A549 (cell line): ENCODE results near the gene TBC1D24. TPM values are rescaled to one million over a fixed set of nuclear protein-coding genes. Genes with fewer than 3 reads are reported as not detected.

Experiments used
- ATAC-seq, 2 experiments: fragments of 200-7000 bp in 1 of 2; fragments of >200 bp in 1 of 2; cut with Nextera tagmentation in 1 of 2; cut with Tn5 transposase in 1 of 2; 3 replicates each; pipeline versions ENCODE4 v1.8.0 to v1.9.1; 2018 to 2020; ENCODE audit warnings: mild to moderate bottlenecking in 1 of 2, moderate library complexity in 1 of 2
- CTCF ChIA-PET: fragments of 300-600 bp; sonication (Branson Sonifier 250); formaldehyde crosslinking; extraction: SDS; loops from one replicate; lab custom pipeline; 2021; ENCODE audit warnings: antibody characterized with exemption, inconsistent platforms; lab: Yijun Ruan, JAX
- POLR2A ChIA-PET: fragments of 350-600 bp; formaldehyde crosslinking; extraction: SDS; loops from one replicate; lab custom pipeline; 2021; ENCODE audit warnings: antibody characterized with exemption, inconsistent platforms; lab: Yijun Ruan, JAX
- DNase-seq, 2 experiments: peaks; one replicate each; pipeline versions ENCODE4 v3.0.0 to v3.0.0-alpha.2; 2011 to 2016; ENCODE audit warnings: low read depth in 1 of 2, low spot score in 1 of 2
- FAIRE-seq: peaks from 2 replicates; lab custom pipeline; 2011; peaks lifted over from hg19 to GRCh38; lab: Jason Lieb, UNC
- H3K27ac ChIP-seq, 2 experiments: fragments of >200 bp; sonication (Bioruptor Twin); formaldehyde crosslinking; 3 replicates each; pipeline ENCODE4 v1.5.1; 2016 to 2017
- H3K4me1 ChIP-seq: fragments of >200 bp; sonication (Bioruptor Twin); formaldehyde crosslinking; 3 replicates; pipeline ENCODE4 v1.6.1; 2016
- H3K4me2 ChIP-seq: fragments of >200 bp; sonication (Bioruptor Twin); formaldehyde crosslinking; 3 replicates; pipeline ENCODE4 v1.6.1; 2016
- H3K4me3 ChIP-seq: fragments of >200 bp; sonication (Bioruptor Twin); formaldehyde crosslinking; 3 replicates; pipeline ENCODE4 v1.5.1; 2016
- H3K9me3 ChIP-seq: fragments of >200 bp; sonication (Bioruptor Twin); formaldehyde crosslinking; 3 replicates; pipeline ENCODE4 v1.6.1; 2016
- ATOH8 ChIP-seq: fragments of 250-450 bp; sonication (Bioruptor Pico); IDR thresholded peaks from 2 replicates; pipeline ENCODE4 v1.5.0; 2020; ENCODE audit warnings: low read depth, mild to moderate bottlenecking, moderate library complexity
- BCL3 ChIP-seq: fragments of >200 bp; sonication (Bioruptor Twin); formaldehyde crosslinking; IDR thresholded peaks from 3 replicates; pipeline ENCODE4 v1.6.1; 2016
- CHD2 ChIP-seq: fragments of 150-350 bp; IDR thresholded peaks from 2 replicates; pipeline ENCODE4 v1.6.1; 2014; ENCODE audit warnings: low read length; ENCODE audit not compliant: partially characterized antibody
- CTCF ChIP-seq: fragments of >200 bp; sonication (Bioruptor Twin); formaldehyde crosslinking; IDR thresholded peaks from 3 replicates; pipeline ENCODE4 v1.5.1; 2016
- EHF ChIP-seq: fragments of 250-450 bp; sonication (Bioruptor Pico); IDR thresholded peaks from 2 replicates; pipeline ENCODE4 v1.5.0; 2020; ENCODE audit warnings: mild to moderate bottlenecking
- EHMT2 ChIP-seq: fragments of 200-600 bp; sonication (generic); IDR thresholded peaks from 2 replicates; pipeline ENCODE4 v1.6.1; 2016; ENCODE audit warnings: antibody characterized with exemption, low read depth, mild to moderate bottlenecking, moderate library complexity
- FOSB ChIP-seq: fragments of 250-450 bp; sonication (Bioruptor Pico); IDR thresholded peaks from 2 replicates; pipeline ENCODE4 v1.5.0; 2020; ENCODE audit warnings: mild to moderate bottlenecking, moderate library complexity
- FOXS1 ChIP-seq: fragments of 250-450 bp; sonication (Bioruptor Pico); IDR thresholded peaks from 2 replicates; pipeline ENCODE4 v1.5.0; 2020; ENCODE audit warnings: mild to moderate bottlenecking, moderate library complexity
- HES2 ChIP-seq: fragments of >200 bp; sonication (Bioruptor Twin); formaldehyde crosslinking; IDR thresholded peaks from 2 replicates; pipeline ENCODE4 v1.6.1; 2016
- HOXB13 ChIP-seq: fragments of 250-450 bp; sonication (Bioruptor Pico); IDR thresholded peaks from 2 replicates; pipeline ENCODE4 v1.5.0; 2020; ENCODE audit warnings: low read depth, mild to moderate bottlenecking, moderate library complexity
- KDM5A ChIP-seq: fragments of 200-600 bp; sonication (generic); IDR thresholded peaks from 2 replicates; pipeline ENCODE4 v1.6.1; 2016; ENCODE audit warnings: antibody characterized with exemption, mild to moderate bottlenecking
- MAFK ChIP-seq: fragments of 450-650 bp; IDR thresholded peaks from 2 replicates; pipeline ENCODE4 v1.6.1; 2014; ENCODE audit not compliant: partially characterized antibody
- MAX ChIP-seq: IDR thresholded peaks from 2 replicates; pipeline ENCODE4 v1.6.1; 2012
- NFE2L2 ChIP-seq: fragments of 150-350 bp; conservative IDR thresholded peaks from 2 replicates; pipeline ENCODE4 v1.6.1; 2014; ENCODE audit warnings: low read length
- PBX3 ChIP-seq: IDR thresholded peaks from 2 replicates; pipeline ENCODE4 v1.6.1; 2012
- POLR2A ChIP-seq: IDR thresholded peaks from 2 replicates; pipeline ENCODE4 v1.6.1; 2012; ENCODE audit warnings: mild to moderate bottlenecking, low read length
- POLR2AphosphoS2 ChIP-seq: conservative IDR thresholded peaks from 2 replicates; pipeline ENCODE4 v1.6.1; 2012; ENCODE audit warnings: low read length, improper control_type of control experiment, inconsistent platforms
- SMC3 ChIP-seq: fragments of >200 bp; sonication (Bioruptor Twin); formaldehyde crosslinking; IDR thresholded peaks from 3 replicates; pipeline ENCODE4 v1.6.1; 2018; ENCODE audit warnings: inconsistent platforms
- SREBF2 ChIP-seq: fragments of 450-650 bp; IDR thresholded peaks from 2 replicates; pipeline ENCODE4 v1.6.1; 2014; ENCODE audit warnings: mild to moderate bottlenecking, moderate library complexity
- TFCP2L1 ChIP-seq: fragments of 250-450 bp; sonication (Bioruptor Pico); IDR thresholded peaks from 2 replicates; pipeline ENCODE4 v1.5.0; 2021; ENCODE audit warnings: mild to moderate bottlenecking
- TP53 ChIP-seq: fragments of 250-450 bp; sonication (Bioruptor Pico); IDR thresholded peaks from 2 replicates; pipeline ENCODE4 v1.5.0; 2021; ENCODE audit warnings: mild to moderate bottlenecking, moderate library complexity
- ZC3H11A ChIP-seq: fragments of 450-650 bp; IDR thresholded peaks from 2 replicates; pipeline ENCODE4 v1.6.1; 2014; ENCODE audit warnings: antibody characterized with exemption, mild to moderate bottlenecking
- WGBS: methylation state at CpG from one replicate; pipeline ENCODE4 v1.1.6; 2017; ENCODE audit errors: missing lambda C conversion rate; 5-methylcytosine and 5-hydroxymethylcytosine counted together
- polyA plus RNA-seq, 4 experiments: library from polyadenylated mRNA; depleted of rRNA in 3 of 4; stranded (reverse); fragments of >200 nt; fragmentation: RNase III in 1 of 4; extraction: RNeasy Plus Mini Kit Qiagen cat#74134 plus additional on column Dnase treatment in 1 of 4; gene quantifications; 2 replicates in 3 of 4; 3 replicates in 1 of 4; pipeline ENCODE4 v1.2.3, GENCODE V29; 2011 to 2017

Gene TBC1D24
- polyA plus RNA-seq, 2 of the 4 experiments (the other 2 are of a cell fraction), result 4.2 to 7.3 TPM

GRCh38 chr16:2457267-2457666 lies 17.7 kb upstream of the TBC1D24 start:
- no peak for ATAC-seq

GRCh38 chr16:2457946-2458345 lies 17.0 kb upstream of the TBC1D24 start:
- no peak for FAIRE-seq
- no peak for TF ChIP-seq SREBF2
- TF ChIP-seq HOXB13, result no peak
- TF ChIP-seq MAX, result no peak
- TF ChIP-seq PBX3, result no peak
- no peak for TF ChIP-seq CTCF
- TF ChIP-seq NFE2L2, result no peak
- TF ChIP-seq TFCP2L1 (CRISPR knock-in tag), result no peak
- no peak for TF ChIP-seq MAFK
- TF ChIP-seq ATOH8 (CRISPR knock-in tag), result no peak
- no peak for TF ChIP-seq ZC3H11A
- TF ChIP-seq EHF, result no peak
- TF ChIP-seq, all 56 proteins: peak for 0
- Histone ChIP-seq H3K27ac (no peak overlapping the region), H3K4me3 (no peak overlapping the region), H3K4me2 (no peak overlapping the region), H3K4me1 (peaks cover 11% of the 10 kb centered on the region; the same call in 1 of the 3 replicates), H3K9me3 (no peaks in the 10 kb centered on the region)
- ATAC-seq (no peak), DNase-seq (no peak)
- ChIA-PET CTCF (interaction anchor here (0.9 to 8.5 kb wide), 3 partner anchors 34 to 118 kb away, joined by 3 to 40 read pairs (median 6); partner anchors contain the start of gene ABCA3), POLR2A (no interaction called here)
- 81% methylated on average over 6 of the region's 7 CpGs for WGBS

More at GRCh38 chr16:2457267-2457666, 17.7 kb upstream of the TBC1D24 start:
- Histone ChIP-seq H3K9me3 (no peaks in the 10 kb centered on the region), H3K4me2 (no peak overlapping the region), H3K27ac (no peak overlapping the region), H3K4me3 (no peak overlapping the region), H3K4me1 (peaks cover 11% of the 10 kb centered on the region; the same call in 1 of the 3 replicates)
- no peak for DNase-seq
- TF ChIP-seq HES2 (no peak), PBX3 (no peak), CHD2 (no peak), SMC3 (no peak), POLR2AphosphoS2 (no peak), FOSB (CRISPR knock-in tag) (no peak), ATOH8 (CRISPR knock-in tag) (no peak), BCL3 (no peak), TP53 (no peak), EHMT2 (no peak), KDM5A (no peak), HOXB13 (no peak), POLR2A (no peak), CTCF (no peak), FOXS1 (no peak), NFE2L2 (no peak)
- FAIRE-seq, result no peak
- 91% methylated on average over 13 of the region's 13 CpGs for whole genome bisulfite sequencing
- POLR2A ChIA-PET, result interaction anchor here (0.5 kb wide), 1 partner anchor 654 kb away, joined by 3 read pairs; no protein-coding TSS in a partner anchor
- CTCF ChIA-PET, result interaction anchor here (0.9 to 8.5 kb wide), 3 partner anchors 10 to 117 kb away, joined by 3 to 40 read pairs (median 6); partner anchors contain the start of gene ABCA3
